Activated CD8-positive, alpha-beta memory T cell treated with anti-CD3 and anti-CD28 coated beads, Interleukin-2, amount 50 U/mL, for 4 hours (primary cell): ENCODE measurements around the gene CDC5L.

Experiments used
- DNase-seq: peaks from one replicate; pipeline ENCODE4 v3.0.0-alpha.2; 2020

The CDC5L gene

DNA sequence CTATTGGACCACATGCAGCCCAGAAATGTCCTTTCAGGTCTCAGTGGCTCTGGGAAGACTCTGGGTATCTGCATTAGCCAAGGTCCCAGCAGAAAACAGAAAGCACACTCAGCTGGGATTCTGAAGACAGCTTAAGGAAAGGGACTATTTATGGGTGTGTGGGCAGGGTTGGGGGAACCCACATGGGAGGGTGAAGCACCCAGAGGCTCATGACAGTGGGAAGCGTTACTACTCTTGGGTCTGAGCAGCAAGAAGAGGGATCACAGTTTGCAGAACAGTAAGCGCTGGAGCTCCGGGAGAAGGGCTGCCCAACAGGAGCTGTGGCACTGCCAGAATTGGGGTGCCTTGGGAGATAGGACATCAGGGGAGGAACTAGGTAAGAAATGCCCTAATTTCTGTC lies 12.4 kb upstream of the CDC5L start:
- DNase-seq = no peak

DNA sequence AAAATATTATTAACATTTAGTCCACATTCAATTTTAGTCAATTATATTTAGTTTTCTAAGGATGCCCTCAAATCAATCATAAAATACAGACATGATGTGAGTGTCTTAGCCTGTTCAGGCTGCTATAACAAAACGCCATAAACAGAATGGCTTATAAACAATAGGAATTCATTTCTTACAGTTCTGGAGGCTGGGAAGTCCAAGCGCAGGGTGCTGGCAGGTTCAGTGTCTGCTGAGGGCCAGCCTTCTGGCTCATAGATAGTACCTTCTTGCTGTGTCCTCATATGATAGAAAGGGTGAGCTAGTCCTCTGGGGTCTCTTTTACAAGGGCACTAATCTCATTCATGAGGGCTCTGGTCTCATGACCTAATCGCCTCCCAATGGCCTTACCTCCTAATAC lies 10.0 kb upstream of the CDC5L start:
- DNase-seq = no peak

DNA sequence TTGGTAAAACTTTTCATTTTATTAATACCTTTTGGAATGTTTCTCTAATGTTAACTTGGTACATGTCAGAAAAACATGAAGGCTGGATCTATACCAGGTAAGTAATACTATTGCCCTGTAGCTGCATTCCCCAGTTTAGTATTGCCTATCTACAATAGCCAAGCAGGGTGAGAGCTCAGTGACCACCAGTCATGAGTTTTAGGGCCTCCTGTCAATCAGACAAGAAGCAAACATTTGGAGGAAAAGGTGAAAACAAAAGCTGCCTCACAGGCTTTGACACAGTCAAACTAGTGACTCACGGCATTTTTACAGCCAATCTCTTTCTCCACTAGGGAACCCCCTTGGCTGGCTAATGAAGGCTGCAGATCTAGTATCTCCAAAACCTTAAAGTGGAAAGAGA lies 9.5 kb upstream of the CDC5L start:
- DNase-seq = no peak

DNA sequence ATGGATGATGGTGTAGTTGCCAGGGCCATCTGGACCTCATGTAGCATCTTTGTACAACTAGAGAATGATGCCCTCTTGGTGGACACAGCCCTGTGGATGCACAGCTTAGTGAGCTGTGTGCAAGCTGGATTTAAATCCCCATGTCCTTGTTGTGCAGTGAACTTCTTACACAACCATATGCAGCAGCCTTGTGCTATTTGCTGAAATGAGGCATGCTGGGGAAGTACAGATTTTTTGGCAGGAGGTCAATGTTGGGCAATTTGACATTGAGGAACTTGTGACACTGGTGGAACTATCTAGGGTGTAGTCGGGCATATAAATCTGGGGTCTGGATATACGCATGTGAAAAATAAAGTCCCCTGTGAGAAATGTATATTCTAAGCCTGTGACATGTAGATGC lies 5.8 kb upstream of the CDC5L start:
- no peak for DNase-seq

DNA sequence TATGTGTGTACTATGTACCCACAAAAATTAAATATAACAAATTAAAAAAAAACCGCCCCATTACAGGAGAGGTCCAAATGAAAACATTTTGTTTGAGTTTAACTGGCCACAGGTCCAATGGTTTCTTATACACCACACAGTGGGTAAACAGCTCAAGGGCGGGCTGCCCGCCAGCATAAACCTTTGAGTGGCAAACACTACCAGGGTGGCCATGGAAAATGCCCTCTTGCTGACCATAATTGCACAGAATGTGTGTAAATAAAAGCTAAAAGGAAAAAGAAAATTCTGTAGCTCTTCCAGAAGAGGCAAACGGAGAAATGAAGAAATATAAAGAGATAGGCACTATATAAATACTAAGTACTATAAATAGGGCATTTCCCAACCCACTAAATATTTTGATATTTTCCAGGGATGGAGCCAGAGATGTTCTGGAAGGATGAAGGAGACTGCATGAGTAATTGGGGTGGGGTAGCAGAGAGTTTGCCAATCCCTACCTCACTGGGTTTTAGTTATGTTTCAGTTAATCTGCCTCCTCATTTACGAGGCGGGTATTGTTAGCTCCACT lies 1.1 kb upstream of the CDC5L start:
- DNase-seq = no peak

DNA sequence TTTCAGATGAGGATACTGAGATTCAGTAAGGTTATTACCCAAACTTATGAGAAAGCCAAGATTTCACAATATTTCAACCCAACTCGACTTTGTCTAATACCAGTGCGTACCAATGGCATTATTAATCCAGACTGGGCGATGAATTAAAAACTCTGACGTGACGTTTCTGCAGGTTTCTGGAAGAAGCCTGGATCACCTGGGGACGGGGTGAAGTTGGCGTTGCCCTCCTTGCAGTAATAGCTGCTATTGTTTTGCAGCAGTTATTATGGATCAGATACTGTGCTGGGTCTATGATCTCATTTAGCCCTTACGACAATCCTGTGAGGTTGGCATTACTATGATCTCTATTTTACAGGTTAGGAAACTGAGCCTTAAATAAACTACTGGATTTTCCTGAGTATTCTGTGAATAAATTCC lies 569 bp upstream of the CDC5L start:
- no peak for DNase-seq

DNA sequence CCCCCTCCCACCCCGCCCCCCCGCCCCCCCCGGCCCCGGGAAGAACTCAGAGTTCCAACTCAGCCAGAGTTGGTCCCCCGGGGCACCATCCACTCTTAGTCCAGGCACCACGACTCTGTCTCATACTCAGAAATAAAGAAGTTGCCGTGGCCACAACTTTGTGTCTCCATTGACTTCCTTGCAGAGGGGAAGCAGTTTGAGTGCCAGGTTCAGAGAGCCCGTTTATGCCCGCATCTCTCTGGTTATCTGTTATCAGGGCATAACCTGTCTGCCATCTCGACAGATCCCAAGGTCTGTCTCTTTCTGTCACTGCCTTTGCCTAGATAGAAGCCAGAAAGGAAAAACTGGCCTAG lies 605 bp downstream of the CDC5L start:
- DNase-seq = no peak

DNA sequence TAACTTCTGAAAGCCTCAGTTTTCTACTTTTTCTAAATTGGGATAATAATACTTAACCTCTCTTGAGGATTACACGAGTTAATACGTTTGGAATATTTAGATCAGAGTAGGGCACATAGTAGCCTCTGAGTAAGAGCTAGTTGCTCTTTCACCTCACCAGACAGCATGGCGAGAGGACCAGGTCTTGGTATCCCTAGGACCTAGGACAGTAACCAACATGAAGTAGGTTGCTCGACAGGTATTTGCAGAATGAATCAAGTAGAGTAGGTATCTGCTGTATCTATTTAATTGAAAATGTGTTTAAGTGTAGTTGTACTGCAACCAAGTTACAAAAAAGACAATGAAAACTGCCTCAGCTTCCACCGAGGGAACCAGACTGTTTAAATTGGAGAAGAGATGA lies 1.4 kb downstream of the CDC5L start:
- DNase-seq = no peak

DNA sequence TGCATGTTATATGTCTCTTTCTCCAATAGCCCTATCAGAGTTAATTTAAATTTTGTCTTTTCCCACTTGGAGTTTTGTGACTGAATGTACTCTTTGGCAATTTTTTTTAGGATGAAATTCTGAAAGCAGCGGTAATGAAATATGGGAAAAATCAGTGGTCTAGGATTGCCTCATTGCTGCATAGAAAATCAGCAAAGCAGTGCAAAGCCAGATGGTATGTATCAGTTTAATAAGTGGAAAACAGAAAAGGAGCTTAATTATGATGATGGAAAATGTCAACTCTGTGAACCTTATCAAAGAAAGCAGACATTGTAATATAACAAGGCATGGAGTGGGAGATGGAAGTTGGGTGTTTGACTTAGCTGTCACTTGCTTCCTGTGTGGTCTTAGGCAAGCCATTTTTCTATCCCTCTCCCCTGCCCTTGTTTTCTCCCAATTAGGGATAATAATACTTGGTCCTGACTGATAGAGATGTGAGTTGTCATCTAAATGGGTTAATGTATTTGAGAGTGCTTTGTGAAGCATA lies 2.7 kb downstream of the CDC5L start:
- no peak for DNase-seq

DNA sequence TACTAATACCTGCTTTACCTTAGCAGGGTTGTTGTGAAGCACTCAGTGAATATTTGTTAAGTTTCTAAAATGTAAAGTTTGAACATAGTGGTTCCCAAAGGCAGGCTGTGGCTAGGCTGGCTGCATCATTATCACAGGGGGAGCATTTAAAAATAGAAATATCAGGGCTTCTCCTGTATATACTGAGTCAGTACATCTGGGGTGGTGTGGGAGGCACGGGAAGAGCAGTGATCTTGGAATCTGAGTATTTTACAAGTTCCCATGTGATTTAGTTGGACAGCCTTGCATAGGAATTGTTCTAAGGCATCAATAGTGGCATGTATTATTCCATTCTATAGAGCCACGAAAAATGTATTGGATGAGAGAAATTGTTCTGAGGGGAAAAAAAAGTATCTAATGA lies 8.0 kb downstream of the CDC5L start:
- DNase-seq = no peak

DNA sequence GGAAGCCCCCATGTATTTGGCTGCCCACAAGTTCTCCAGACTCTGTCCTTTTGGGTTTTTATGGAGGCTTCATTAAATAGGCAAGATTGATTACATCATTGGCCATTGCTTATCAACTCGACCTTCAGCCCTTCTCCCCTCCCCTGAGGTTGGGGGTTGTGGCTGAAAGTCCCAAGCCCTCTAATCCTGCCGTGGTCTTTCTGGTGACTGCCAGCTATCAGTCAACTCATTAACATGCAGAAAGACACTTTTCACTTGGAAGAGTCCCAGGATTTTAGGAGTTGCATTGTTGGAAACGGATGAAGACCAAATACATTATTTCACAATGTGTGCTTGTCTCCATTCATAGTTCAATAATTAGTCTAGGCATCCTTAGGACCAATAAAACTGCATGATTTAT lies 9.5 kb downstream of the CDC5L start:
- DNase-seq = no peak

DNA sequence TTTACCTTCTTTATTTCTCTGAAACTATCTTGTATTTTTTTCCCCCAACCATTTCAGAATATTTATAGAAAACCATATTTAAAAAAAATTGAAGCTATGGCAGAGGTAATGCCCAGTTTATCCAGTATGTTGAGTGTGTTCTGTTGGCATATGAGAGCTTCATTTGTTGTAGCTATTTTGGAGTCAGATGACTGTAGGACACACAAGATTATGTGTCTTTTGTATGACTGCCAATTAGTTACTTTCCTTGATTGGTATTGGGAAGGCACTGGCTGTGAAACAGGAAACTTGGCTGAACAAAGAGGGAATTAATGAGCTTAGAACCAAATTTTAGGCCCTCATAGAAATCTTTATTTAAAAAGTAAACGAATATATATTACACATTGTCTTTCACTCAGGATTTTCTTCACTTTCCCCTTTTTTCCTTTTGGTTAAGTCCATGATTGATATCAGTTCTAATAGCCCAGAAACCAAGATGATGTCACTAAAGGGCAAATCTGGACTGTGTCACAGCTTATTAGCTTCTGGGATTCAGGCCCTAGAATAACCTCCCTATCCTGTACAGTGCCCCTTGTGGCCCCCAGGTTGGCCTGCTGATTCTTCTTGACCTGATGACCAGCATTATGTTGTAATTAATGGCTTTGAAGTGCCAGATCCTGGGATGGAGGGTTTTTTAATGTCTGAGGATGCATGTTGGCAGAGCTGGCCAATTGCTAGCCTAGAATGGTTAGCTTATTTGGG lies 10.1 kb downstream of the CDC5L start:
- DNase-seq = no peak

DNA sequence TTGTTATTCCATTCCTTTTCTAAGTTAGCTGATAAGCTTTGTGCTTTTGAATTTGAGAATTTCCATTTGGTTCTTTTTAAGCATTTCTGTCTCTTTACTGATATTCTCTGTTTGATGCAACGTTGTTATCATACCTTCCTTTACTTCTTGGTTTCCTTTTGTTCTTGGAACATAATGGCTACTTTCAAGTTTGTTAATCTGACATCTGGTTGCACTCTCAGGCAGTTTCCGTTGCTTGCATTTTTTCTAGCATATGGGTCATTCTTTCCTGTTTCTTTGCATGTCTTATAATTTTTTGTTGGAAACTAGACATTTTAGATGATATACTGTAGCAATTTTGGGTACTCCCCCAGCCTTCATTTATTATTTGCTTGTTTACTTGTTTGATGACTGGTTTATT lies 12.5 kb downstream of the CDC5L start:
- DNase-seq = no peak

DNA sequence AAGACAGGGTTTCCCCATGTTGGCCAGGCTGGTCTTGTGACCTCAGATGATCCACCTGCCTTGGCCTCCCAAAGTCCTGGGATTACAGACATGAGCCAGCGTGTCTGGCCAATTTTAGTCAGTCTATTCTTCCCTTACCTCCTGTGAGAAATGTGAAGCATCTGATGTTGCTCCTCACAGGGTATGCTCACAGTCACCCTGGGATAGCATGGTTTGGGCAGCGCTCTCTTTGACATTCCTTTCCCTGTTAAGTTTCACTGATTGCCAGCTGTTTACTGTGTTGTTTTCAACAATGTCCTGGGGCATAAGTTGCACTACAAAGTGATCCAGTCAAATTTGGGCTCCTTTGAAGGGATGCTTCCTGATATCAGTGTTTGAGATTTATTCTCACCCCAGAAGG lies 13.1 kb downstream of the CDC5L start:
- no peak for DNase-seq

DNA sequence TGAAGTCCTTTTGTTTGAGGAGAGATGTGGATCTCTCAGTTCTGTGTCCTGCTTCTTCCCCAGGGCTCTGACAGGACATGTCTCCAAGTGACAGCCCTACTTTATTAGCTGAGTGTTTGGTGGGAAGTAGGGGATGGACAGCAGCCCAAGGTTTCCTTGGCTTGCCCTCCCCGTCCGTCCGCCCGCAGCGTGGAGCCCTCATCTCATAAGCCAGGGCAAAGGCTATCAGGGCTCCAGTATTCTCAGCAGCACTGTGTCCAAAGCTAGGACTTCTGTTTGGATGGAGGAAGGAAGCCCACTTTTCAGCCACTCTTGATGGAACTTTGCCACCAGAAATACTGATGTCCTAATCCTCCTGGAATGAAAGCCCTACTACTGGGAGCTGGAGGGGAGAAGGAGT lies 13.6 kb downstream of the CDC5L start:
- DNase-seq = no peak

DNA sequence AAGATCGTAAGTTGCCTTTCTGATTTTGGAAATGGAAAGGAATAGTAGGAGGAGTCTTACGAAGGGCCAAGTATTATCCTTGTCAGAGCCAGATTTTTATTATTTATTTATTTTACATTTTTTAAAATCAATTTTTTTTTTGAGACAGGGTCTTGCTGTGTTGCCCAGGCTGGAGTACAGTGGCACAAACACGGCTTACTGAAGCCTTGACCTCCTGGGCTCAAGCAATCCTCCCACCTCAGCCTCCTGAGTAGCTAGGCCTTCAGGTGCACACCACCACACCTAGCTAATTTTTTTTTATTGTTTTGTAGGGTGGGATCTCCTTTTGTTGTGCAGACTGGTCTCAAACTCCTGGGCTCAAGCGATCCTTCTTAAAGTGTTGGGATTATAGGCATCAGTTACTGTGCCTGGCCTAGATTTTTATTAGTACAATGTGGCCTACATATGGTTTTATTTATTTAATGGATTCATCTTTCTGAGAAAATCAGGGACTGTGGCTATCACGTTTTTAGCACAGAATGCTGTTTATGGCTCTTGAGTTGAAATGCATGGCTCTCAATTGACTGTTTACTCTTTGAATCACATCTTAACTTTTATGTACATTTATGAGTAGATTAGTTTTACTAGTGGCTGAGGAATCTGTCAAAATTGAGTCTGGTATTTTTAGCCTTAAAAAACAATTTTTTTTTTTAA lies 16.7 kb downstream of the CDC5L start:
- DNase-seq = no peak

DNA sequence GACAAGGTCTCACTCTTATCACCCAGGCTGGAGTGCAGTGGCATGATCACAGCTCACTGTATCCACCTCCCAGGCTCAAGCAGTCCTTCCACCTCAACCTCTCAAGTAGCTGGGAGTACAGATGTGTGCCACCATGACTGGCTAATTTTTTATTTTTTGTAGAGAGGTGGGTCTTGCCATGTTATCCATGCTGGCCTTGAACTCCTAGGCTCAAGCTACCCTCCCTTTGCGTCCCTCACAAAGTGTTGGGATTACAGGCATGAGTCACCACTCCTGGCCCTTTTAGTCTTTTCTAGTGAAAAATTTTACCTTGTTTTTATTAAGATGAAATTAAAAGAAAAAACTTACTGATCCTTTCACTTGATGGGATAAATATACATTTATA lies 17.2 kb downstream of the CDC5L start:
- no peak for DNase-seq

DNA sequence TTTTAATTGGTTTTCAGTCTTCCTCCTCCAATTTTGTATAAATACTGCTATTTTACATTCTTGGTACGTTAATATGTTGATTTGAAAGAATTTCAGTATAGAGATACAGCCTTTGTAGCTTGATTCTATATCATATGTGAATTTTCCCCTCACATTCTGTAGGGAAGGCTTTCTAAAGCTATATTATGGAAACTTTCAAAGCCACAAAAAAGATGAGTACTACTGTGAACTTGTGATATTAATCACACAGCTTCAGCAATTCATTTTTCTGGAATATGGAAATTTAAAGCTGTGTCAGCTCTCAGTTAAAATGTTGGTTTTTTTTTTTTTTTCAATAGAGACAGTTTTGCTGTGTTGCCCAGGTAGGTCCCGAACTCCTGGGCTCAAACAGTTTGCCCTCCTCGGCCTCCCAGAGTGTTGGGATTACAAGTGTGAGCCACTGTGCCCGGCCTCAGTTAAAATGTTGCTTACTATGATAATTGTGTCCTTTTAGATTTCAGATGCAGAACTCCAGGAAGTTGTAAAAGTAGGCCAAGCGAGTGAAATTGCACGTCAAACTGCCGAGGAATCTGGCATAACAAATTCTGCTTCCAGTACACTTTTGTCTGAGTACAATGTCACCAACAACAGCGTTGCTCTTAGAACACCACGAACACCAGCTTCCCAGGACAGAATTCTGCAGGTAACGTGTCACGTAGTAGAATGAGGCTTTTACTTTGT lies 20.6 kb downstream of the CDC5L start:
- no peak for DNase-seq

DNA sequence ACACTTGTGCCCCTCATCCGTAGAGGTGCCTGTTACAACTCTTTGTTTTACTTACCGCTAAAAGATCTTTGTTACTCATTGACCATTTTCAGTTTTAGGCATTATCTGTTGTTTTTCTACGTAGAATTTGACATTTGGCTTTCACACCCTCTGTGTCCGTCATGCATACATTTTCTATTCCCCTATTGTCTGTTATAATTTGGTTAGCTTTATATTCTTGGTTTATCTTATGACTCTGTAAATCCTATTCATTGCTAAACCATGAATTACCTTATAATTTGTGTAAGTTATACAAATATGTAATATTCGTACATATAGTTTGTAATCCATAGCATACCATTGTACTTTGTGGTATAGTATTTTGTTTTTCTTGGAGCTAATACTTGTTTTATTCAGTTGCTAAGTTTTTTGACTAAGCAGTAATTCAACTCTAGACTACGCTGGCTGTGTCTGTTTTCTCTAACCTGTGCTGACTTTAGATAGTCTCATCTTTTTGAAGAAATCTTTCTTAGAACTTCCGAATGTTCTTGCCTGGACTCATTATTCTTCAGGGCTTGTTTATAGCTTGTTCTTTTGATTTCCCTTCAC lies 21.8 kb downstream of the CDC5L start:
- DNase-seq = no peak

DNA sequence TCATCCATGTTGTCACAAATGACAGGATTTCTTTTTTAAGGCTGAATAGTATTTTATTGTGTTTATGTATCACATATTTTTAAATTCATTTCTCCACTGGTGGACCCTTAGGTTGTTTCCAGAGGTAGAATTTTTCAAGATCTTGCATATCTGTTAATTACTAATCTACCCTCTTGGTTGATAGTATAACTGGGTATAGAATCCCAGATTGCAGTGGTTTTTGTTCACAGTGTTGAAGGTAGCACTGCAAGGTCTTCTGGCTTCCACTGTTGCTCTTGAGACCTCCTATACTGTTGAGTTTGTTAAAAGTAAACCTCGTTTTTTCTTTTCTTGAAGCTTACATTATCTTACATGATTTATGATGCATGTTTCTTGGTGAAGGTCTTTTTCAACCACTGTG lies 22.9 kb downstream of the CDC5L start:
- no peak for DNase-seq

DNA sequence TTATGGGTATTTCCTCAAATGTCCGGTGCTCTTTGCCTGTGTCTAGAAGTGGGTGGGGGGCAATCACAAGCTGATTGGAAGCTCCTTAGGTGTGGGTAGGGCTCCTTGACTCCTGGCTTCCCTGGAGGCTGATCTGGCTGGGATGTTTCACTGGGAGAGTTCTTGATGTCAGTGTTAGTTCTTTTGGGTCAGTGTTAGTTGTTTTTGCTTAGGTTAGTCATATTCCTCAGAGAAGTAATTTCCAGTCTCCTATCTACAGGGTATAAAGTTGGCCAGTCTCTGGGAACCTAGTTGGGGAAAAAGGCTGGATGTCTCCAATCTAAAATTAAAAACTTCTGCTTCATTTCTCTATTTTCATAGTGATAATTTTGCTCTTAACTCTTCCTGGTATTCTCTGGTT lies 23.6 kb downstream of the CDC5L start:
- DNase-seq = no peak

DNA sequence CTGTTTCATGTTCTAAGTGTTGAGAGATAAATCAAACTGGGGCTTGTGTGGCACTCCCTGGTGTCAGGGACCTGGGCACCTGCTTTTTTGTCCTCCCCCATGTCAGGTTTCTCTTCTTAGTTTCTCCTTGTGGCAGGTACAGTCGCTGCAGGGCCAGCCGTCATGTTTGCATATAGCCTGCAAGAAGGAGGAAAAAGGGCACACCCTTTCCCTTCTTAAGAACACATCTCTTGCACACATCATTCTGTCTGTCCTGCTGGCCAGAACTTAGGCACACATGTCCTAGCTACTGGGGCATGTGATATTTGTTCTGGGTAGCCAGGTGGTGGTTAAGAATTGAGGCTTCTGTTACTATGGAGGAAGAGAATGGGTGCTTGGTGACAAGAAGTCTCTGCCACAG lies 27.9 kb downstream of the CDC5L start:
- no peak for DNase-seq

DNA sequence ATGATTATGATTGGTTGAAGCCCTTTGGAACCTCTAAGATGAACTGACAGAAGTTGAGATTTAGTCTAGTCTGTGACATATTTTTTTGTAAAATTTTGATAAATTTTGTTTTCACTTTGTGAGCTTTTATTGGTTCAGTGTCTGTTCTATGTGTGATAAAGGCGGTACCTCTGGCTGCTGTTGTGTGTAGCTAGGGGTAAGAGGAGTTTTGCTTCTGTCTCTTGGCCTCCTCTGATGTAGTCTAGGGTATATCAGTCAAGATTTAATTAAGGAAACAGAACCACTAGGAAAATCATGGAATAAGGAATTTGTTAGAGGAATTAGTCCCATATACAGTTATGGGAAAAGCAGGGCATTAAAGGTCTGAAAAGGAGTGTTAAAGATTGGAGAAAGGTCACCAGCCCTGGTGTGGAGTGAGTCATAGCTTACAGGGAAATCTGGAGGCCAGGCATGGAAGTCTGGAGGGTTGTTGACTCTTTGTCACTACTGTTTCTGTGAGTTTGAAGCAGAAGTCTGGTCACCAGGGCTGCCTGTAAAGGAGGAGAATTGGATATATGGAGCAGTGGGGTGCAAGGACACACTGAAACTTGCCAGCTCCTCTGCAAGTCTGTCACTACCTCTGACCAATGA lies 28.5 kb downstream of the CDC5L start:
- DNase-seq = no peak
